ENCODE measurements around the gene ATMIN. TPM values are rescaled to one million over a fixed set of nuclear protein-coding genes. Genes with fewer than 3 reads are reported as not detected.

ATMIN gene, protein sequence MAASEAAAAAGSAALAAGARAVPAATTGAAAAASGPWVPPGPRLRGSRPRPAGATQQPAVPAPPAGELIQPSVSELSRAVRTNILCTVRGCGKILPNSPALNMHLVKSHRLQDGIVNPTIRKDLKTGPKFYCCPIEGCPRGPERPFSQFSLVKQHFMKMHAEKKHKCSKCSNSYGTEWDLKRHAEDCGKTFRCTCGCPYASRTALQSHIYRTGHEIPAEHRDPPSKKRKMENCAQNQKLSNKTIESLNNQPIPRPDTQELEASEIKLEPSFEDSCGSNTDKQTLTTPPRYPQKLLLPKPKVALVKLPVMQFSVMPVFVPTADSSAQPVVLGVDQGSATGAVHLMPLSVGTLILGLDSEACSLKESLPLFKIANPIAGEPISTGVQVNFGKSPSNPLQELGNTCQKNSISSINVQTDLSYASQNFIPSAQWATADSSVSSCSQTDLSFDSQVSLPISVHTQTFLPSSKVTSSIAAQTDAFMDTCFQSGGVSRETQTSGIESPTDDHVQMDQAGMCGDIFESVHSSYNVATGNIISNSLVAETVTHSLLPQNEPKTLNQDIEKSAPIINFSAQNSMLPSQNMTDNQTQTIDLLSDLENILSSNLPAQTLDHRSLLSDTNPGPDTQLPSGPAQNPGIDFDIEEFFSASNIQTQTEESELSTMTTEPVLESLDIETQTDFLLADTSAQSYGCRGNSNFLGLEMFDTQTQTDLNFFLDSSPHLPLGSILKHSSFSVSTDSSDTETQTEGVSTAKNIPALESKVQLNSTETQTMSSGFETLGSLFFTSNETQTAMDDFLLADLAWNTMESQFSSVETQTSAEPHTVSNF
- 26.7 and 28.4 TPM in 2 replicates for total RNA-seq

DNA sequence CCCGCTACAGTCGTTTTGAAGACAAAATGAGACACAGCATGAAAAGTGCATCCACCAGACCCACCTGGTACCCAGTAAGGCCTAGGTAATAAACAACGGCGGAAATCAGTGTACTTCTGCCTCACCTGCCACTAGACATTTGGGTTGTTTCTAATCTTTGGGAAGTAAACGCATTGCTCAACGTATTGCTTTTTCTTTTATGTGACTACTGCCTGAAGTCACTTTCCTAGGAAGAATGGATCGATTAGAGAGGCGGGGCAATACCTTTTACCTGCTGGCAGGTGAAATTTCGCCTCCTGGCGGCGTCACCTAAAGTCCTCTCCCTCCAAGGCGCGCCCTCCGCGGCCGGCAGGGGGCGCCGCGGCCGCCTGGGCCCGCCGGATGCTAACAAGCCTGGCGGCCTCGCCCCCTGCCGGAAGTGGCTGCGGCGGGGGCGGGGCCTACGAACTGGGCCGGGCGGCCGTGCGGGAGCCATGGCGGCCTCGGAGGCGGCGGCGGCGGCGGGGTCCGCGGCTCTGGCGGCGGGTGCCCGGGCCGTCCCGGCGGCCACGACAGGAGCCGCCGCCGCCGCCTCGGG lies at the start of gene ATMIN:
TSS of gene ATMIN (plus strand) at position 445 of the 577 bp plus-strand sequence. CDS start at position 474, 29 bp downstream.
- intact Hi-C loops (cut with micrococcal nuclease), result loop anchor here (1.0 kb wide), 4 partner anchors 28 to 703 kb away; partner anchors contain the start of genes CENPN and GCSH

DNA sequence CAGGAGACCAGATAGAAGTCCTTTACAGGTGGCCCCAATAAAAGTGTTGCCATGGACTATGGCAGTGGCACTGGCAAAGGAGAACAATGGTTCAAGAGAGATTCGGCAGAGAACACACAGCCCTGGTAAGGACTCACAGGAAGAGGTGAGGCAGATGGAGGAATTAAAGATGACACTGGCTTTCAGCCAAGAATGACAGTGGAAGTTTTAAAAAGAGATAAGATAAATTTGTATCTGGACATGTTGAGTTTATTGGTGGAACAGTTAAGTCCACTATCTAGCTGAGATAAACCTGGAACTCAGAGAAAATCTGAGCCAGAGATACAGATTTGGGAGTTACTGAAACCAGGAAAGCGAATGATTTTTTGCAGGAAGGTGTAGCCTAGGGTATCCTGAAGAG lies 49.1 kb upstream of the ATMIN start:
- intact Hi-C loops (cut with micrococcal nuclease), result no loop called here

DNA sequence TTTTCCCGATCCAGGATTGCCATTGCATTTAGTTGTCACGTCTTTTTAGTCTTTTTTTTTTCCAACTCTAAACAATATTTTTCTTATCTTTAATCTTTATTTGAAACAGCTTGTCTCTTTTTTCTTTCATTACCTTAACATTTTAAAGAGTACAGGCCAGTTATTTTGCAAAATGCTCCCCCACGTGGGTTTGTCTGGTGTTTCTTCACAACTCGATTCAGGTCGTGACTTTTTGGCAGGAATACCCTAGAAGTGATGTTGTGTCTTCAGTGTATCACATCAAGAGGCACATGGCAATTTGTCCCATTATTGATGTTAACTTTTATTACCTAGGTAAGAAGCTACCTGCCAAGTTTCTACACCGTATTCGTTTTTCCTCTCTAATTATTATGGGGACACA lies 46.9 kb upstream of the ATMIN start:
- intact Hi-C loops (cut with micrococcal nuclease), result no loop called here

DNA sequence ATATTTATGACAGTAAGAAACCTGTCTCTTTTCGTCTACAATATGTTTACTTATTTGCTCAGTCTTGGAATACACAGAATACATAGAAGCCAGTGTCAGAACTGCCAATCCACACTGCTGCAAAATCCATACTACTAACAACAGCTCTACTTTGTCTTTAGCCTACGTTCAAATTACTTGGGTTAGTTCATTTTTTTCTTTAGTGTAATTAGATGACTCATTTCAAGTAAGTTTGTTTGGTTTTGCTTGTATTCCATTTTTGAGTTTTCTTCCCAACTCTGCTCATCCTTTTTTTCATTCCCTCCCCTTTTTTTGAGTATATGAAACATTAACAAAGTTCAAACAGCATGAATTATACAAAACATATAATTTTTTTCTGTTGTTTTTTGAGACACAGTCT lies 45.8 kb upstream of the ATMIN start:
- intact Hi-C loops (cut with micrococcal nuclease), result no loop called here

DNA sequence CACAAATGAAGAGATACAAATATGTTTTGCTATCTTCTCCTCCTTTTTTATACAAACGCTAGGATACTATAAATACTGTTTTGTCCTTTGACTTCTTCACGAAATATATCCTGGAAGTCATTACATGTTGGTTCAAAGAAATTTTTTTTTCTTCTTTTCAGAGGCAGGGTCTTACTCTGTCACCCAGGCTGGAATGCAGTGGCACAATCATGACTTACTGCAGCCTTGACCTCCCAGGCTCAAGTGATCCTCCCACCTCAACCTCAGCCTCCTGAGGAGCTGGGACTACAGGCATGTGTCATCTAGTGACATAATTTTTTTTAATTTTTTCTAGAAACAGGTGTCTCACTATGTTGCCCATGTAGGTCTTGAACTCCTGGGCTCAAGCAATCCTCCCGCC lies 45.1 kb upstream of the ATMIN start:
- intact Hi-C loops (cut with micrococcal nuclease), result no loop called here

DNA sequence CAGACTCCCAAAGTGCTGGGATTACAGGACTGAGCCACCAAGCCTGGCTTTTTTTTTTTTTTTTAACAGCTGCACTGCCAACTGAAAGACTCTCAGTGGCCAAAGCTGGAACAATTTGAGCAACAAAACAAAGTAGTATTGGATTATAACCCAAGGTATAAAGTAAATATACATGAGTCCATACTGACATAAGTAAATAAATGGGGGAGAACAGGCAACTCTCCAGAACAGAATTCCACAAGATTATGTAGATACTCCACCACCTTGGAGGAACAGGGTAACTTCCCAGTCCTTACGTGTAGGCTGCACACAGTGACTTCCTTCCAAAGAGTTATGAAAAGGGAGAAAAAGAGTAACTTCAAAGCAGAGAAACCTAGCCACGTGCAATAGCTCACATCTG lies 44.7 kb upstream of the ATMIN start:
- intact Hi-C loops (cut with micrococcal nuclease), result no loop called here

DNA sequence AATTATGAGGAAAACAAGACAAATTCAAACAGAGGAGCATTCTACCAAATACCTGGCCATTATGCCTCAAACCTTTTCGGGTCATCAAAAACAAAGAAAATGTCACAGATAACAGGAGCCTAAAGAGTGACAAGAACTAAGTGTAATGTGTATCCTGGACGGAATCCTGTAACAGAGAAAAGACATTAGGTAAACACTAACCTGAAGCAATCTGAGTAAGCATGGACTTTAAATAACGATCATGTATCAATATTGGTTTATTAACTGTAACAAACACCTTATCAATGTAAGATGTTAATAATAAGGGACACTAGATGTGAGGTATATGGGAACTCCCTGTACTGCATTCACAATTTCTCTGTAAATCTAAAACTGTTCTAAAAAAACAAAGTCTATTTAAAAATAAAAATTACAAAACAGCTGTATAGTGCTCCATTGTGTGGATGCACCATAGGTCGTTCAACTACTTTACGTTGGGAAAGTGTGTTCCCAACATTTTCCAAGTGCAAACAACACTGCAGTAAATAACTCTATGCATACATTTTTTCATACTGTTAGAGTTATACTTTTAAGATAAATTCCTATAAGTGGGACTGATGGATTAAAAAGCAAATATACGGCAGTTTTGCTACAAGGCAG lies 43.7 kb upstream of the ATMIN start:
- intact Hi-C loops (cut with micrococcal nuclease), result no loop called here

DNA sequence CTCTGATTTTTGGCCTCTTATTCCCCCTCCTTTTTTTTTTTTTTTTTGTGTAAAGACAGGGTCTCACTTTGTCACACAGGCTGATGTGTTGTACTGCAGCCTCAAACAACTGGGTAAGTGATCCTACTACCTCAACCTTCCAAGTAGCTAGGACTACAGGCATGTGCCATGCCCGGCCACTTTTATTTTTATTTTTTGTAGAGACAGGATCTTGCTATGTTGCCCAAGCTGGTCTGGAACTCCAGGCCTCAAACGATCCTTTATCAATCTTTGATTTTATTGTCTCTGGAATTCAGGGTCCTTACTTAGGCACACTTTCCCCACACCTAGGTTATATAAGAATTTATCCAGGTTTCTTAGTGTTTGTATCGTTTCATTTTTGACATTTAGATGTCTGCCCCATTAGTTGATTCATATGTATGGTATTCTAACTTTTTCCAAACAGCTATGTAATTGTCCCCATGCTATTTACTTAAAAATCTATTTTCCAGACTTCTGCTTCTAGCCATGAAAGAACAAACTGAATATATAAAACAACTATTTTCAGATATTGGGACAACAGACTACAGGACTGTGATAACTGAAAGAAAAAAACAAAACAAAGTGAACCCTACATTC lies 42.9 kb upstream of the ATMIN start:
- intact Hi-C loops (cut with micrococcal nuclease), result no loop called here

DNA sequence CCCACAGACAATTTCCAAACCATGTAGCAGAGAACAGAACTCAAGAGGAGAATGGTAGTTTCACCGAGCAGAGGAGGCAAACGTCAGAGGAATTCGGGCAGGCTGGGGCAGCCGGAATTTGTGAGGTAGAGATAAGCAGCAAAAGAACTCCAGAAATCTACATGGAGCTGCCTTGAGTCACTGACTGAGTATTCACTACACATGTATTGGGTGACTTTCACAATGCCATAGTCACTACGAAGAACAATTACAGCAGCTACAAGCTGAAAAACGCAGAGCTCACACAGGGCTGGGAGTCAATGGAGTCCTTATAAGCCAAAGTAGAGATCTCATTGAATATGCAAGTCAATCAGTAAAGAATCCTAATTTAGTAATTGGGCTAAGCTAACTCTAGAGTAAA lies 42.3 kb upstream of the ATMIN start:
- intact Hi-C loops (cut with micrococcal nuclease), result no loop called here

DNA sequence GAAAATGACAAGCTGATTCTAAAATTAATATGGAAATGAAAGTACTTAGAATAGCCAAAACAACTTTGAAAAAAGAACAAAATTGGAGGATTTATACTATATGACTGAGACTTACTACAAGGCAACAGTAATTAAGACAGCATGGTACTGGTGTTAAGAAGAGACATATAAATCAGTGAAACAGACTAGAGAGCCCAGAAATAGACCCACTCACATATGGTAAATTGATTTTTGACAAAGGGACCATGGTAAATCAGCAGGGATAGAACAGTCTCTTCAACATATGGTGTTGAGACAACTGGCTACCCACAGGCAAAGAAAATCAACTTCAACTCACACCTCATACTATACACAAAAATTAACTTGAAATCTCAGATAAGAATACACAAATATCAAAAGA lies 41.8 kb upstream of the ATMIN start:
- intact Hi-C loops (cut with micrococcal nuclease), result no loop called here

DNA sequence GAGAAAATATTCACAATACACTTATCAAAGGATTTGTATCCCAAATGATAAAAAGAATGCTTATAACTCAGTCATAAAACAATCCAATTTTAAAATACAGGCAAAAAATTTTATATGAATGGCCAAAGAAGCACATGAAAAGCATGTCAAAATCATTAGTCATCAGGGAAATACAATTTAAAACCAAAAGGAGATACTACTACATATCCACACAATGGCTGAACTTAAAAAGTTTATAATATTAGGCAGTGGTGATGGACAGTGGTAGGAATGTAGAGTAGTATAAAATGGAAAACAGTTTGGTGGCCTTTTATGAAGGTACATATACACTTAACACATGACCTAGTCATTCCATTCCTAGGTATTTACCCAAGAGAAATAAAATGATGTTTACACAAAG lies 41.2 kb upstream of the ATMIN start:
- intact Hi-C loops (cut with micrococcal nuclease), result no loop called here

DNA sequence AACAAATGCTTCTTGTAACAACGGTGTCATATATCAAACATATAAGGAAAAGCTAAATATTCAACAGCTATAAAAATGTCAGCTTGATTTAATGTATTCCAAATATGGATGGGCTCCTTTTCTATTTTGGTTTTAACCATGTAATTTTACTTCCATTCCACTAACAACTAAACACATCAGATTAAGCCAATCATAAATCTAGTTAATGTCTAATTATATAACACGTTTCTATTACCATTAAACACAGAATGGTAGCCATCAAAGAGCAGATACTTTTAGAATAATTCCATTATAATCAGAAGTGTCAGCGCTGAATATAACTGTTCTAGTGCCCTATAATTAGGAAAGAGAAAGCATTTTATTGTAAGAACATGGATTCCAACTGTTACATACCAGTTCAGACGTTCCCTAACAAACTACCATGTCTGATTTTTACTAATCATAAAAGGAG lies 38.9 kb upstream of the ATMIN start:
- intact Hi-C loops (cut with micrococcal nuclease), result loop anchor here (1.0 to 5.0 kb wide), 2 partner anchors 11 to 454 kb away; partner anchors contain the start of genes CENPN and DYNLRB2

DNA sequence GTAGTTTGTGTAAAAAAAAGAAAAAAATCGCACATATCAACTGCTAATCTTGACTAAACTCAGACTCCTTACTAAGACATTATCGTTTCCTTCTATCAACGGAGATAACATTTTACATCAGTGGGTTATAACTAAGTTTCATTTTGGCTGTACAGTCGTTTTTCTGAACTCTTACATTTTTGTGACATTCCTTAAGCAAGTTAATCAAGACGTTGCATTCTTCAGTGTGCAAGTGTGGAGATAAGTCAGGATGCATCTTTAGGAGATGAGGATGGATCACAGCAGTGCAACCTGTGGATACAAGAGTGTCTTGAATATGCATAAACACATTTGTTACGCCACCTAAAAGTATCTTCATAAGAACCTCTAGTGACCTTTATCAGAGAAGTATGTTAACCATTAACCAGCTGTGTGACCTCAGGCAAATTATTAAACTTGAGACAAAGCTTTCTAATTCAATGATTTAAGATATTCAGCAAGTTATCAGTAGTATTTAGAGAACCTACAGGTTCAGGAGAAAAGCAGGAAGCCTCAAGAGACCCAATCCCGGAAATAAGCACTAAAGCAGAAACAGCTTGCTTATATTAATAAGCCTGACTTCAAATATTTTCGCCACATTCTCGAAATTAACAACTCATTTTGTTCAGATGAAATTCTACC lies 38.4 kb upstream of the ATMIN start:
- intact Hi-C loops (cut with micrococcal nuclease), result loop anchor here (1.0 to 5.0 kb wide), 2 partner anchors 10 to 455 kb away; partner anchors contain the start of genes CENPN and DYNLRB2

DNA sequence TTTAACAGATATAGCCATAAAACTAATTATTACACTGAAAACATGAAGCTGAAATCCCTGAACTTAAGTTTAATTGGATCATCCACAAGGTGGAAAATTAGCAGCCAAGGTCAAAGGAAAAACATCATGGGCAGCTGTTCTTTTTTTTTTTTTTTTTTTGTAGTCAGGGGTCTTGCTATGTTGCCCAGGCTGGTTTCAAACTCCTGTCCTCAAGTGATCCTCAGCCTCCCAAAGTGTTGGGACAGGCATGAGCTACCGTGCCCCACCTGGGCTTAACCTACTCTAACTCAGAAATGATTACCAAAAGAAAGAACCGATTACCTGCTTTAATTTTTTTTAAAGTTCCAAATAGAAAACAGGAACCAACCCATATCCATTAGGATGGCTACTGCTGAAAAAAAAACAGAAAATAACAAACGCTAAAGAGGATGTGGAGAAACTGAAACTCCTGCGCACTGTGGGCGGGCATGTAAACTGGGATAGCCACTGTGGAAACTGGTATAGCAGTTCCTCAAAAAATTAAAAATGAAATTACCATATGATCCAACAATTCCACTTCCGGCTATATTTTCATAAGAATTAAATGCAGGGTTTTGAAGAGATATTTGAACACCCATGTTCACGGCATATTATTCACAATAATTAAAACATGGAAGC lies 37.5 kb upstream of the ATMIN start:
- intact Hi-C loops (cut with micrococcal nuclease), result loop anchor here (1.0 to 5.0 kb wide), 2 partner anchors 9 to 456 kb away; partner anchors contain the start of genes CENPN and DYNLRB2

DNA sequence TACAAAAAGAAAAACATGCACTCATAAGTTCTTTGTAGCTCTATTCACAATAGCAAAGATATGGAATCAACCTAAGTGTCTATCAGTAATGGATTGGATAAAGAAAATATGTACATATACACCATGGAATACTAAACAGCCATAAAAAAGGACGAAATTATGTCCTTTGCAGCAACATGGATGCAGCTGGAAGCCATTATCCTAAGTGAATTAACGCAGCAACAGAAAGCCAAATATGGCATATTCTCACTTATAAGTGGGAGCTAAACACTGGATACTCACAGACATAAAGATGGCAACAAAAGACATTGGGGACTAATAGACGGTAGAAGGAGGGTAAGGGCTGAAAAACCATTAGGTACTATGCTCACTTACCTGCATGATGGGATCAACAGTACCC lies 34.8 kb upstream of the ATMIN start:
- intact Hi-C loops (cut with micrococcal nuclease), result loop anchor here (10.0 kb wide), 5 partner anchors 196 to 1654 kb away; partner anchors contain the start of genes CDYL2, GAN and MAF

DNA sequence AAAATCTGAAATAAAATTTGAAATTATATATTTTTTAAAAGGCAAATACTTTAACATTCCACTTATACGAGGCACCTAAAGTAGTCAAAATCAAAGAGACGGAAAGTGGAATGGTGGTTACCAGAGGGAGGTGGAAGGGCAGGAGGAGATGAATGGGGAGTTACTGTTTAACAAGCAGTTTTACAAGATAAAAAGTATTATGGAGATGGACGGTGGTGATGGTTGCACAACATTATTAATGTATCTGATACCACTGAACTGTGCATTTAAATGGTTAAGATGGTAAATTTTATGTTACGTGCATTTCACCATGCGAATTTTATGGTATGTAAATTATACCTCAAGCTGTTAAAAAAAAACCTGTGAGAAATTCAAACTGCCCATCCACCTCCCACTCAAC lies 34.3 kb upstream of the ATMIN start:
- intact Hi-C loops (cut with micrococcal nuclease), result loop anchor here (10.0 kb wide), 5 partner anchors 197 to 1653 kb away; partner anchors contain the start of genes CDYL2, GAN and MAF

DNA sequence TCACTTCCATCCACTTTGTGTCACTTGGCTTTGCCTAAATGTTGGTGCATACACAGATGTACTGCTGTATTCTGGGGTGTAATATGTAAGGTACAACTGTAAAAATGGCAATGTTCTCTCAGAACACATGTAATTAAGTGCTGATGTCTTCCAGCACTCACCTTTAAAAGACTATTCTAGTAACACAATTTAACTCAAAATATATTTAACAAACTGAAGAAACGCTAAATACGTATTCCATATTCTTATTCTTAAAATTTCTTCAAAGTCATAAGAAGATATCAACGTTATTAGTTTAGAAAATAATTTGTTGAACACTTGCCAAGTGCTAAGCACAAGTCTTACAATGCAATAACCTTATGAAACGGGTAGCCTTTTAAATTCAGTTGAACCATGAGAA lies 32.6 kb upstream of the ATMIN start:
- intact Hi-C loops (cut with micrococcal nuclease), result loop anchor here (10.0 kb wide), 5 partner anchors 198 to 1652 kb away; partner anchors contain the start of genes CDYL2, GAN and MAF

DNA sequence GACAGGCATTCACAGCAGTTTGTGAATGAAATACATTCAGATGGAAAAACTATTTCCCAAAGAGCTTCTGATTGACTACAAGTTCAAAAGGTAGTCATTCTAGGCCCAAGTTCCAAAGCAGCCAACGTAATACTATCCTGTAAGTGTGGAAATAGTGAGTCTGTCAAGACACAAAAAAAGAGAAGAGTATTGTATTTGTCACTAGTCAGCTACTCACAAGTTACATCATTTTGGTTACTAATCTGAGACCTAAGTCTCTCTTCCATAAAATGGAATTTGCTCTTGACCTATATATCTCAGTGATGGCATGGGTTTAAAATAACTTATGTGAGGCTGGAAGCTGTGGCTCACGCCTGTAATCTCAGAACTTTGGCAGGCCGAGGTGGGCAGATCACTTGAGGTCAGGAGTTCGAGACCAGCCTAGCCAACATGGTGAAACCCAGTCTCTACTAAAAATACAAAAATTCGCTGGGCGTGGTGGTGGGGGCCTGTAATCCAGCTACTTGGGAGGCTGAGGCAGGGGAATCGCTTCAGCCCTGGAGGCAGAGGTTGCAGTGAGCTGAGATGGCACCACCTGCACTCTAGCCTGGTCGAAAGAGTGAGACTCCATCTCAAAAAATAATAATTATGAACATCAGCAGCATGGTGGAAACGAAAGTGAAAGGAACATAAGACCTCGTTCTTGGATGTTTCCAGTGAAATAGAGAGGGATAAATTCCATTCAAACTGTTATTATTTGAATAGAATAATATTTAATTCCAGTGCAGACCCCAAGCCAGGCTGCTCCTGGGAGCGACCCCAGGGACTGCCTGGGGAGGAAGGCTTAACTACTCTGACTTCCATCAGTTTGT lies 31.8 kb upstream of the ATMIN start:
- intact Hi-C loops (cut with micrococcal nuclease), result loop anchor here (10.0 kb wide), 5 partner anchors 199 to 1651 kb away; partner anchors contain the start of genes CDYL2, GAN and MAF

All from T-helper 2 cell treated with Interferon-gamma antibody and Interleukin-4, amounts not matched to agents 100 ng/mL and 5 ng/mL, for 36 hours (primary cell).